HG03196 (cell line): ENCODE data around the gene STAT6.

Experiments
- ATAC-seq: cut with Tn5 transposase; IDR thresholded peaks from one replicate; pipeline ENCODE4 v1.9.1; 2021; ENCODE audit not compliant: unreplicated experiment

STAT6 gene

DNA sequence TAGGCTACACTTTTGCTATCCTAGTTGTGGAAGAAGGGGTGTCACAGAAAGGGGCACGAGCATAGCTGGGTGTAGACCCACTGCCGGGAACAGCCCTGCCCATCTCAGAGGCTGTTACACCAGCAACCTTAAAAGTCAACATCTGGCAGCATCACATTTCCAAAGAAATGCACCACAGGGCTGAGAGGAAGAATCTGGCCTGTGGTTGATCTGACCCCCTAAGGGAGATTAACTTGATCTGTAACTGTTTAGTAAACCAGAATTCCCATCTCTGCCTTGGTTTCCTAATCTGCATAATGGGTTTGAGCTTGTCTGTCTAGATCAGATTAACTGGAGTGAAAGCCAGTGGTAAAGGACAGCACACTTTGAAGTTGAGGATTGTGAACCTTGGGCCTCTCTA is 34.9 kb upstream of the STAT6 start:
- no peak for ATAC-seq

DNA sequence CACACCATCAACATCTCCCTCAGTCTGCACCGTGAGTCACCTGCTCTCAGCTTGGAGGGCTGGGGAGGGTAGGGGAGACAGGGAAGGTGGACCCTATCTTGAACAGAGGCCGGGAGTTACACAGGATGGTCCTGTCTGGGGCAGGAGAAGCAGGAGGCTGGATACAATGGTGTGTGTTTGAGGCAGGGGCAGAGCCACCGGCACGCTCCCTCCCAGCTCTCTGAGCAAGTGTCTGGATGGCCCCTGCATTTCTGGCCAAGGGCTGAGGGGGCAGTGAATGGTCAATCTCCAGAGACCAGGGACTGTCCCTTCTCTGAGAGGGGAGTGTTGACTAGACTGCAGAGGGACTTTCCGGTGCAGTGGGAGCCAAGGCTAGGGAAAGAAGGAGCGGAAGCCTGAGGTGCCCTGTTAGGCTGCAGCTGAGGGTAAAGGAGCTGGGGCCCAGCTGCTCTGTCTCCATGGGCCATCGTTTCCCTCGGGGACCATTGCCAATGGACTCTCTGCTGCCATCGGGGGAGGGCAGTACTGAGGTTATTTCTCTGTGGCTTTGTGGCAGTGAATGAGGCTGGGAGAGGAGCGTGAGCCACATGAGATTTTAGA is 34.4 kb upstream of the STAT6 start:
- no peak for ATAC-seq

DNA sequence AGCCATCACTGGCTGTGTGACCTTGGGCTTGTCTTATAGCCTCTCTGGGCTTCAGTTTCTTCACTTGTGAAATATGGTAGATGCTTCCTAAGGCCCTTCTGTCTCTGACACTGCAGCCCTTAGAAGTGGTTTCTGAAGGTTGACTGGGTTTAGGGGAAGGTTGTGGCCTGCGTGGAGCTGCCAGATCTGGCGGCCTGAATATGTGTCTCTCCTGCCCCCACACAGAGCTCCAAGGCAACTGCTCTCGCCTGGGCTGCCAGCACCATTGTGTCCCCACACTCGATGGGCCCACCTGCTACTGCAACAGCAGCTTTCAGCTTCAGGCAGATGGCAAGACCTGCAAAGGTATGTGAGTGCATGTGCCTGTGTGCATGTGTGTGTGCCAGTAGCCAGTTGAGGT is 32.3 kb upstream of the STAT6 start:
- ATAC-seq = no peak

GRCh38 chr12:57142727-57143126 is 31.6 kb upstream of the STAT6 start:
- ATAC-seq = no peak

DNA sequence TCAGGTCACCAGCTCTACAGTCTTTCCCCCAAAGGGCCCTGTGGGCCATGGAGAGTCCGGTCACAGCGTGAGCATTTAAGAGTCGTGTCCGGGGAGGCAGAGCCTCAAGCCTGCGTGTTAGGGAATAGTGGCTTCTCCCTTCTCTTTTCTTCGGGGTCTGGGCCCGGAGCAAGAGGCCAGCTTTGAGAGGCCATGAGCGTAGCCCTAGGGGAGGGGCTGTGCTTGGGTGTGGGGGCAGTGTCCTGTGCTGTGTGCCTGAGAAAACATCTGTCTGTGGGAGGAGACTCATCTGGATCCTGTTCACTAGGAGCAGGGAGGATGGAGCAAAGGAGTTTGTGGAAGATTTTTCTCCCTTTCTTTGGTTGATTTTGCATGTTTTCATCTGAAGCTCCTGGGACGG is 31.0 kb upstream of the STAT6 start:
- ATAC-seq = no peak

GRCh38 chr12:57141249-57141648 is 30.1 kb upstream of the STAT6 start:
- ATAC-seq = no peak

GRCh38 chr12:57139796-57140649 is 28.9 kb upstream of the STAT6 start:
- ATAC-seq = no peak

DNA sequence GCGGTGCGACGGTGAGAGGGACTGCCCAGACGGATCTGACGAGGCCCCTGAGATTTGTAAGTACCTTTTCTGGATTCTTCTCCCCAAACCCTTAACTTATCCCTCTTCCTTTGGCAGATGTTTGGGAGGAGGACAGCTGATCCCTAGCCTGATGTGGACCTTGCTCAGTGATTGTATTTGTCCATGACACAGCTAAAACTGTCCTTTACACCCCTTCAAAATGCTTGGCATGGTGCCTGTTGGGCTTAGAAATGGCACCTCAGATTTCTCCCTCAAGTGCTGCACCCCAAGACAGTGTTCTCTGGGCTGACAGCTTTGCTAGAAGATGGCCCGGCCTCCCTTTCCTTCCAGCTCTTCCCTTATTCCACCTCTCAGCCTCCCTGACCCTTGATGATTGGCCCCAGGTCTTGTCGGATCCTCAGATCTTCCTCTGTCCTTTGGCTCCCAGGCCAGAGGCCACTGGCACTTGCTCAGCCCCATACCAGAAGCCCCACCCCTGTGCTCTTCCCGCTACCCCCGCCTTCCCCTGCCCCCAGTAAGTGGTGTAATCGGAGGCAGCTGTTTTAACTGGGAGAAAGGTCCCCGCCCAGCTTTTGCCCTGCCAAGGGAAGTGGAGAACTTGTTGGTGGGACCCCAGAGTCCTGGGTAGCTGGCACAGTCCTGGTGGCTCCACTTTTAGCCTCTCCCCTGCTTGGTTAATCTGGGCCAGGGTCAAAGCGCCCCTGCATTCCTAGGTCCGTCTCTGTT is 27.5 kb upstream of the STAT6 start:
- no peak for ATAC-seq

GRCh38 chr12:57135527-57136326 is 24.6 kb upstream of the STAT6 start:
- ATAC-seq = no peak

- no peak for ATAC-seq
These were observed 23.8 kb upstream of the STAT6 start for GRCh38 chr12:57134949-57135348.

DNA sequence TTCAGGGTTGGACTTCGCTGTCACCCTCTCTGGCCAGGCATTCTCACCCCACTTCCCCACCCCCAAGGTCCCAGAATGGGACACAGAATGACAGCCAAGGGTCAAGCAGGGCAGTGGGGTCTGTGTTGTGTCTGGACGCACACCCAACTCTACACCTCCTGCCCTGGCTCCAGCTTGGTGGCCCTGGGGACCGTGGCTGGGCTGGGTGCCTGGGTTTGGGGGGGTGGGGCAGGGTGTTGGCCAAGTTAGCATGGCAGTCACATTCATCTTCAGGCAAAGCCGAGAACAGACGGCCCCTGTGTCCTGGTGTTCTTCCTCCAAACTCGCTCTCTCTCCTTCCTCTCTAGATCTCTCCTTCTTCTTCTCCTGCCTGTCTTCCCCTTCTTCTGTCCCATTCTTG is 22.8 kb upstream of the STAT6 start:
- ATAC-seq = no peak

- no peak for ATAC-seq
These were observed 21.9 kb upstream of the STAT6 start for GRCh38 chr12:57133013-57133569.

DNA sequence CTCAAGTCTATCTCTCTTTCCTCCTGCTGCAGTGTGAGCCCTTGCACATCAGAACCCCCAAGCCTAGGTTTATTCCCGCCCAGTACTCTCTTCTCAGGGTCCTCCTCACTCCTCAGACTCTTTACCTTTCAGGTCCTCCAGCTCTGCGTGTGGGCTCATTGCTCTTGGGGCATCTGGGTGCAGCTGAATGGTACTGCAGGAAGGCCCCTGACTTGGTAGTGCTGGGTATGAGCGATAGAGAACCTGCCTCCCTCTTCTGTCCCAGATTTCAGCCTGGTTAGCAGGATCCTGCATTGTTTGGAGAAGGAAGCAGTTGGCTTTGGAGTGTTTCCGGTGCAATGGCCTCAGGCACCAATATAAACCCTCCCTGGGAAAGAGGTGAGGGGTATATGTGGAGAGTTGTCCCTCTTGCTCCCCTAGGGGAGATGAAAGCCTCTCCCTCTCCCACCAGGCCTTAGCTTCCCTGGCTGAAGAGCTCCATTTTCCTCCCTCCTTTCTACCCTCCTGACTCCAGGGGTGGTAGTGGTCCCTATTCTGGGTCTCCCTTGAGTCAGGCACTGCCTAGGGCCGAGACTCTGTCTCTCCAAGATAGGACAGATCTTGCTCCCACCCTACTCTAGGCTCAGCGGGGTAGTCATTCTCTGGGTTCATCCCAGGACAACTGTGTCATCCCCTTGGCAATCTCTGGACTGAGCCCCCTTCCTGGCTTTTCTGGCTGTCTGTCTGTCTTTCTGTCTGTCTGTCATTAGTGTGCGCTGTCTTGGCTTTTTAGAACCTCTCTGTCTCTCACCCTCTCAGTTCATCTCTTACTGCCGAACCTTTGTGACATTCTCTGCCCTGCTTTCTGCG is 21.0 kb upstream of the STAT6 start:
- no peak for ATAC-seq

GRCh38 chr12:57130941-57131340 is 19.8 kb upstream of the STAT6 start:
- ATAC-seq = no peak

- ATAC-seq = no peak
These were observed 18.7 kb upstream of the STAT6 start for GRCh38 chr12:57129889-57130288.

GRCh38 chr12:57129321-57129842 is 18.2 kb upstream of the STAT6 start:
- no peak for ATAC-seq

DNA sequence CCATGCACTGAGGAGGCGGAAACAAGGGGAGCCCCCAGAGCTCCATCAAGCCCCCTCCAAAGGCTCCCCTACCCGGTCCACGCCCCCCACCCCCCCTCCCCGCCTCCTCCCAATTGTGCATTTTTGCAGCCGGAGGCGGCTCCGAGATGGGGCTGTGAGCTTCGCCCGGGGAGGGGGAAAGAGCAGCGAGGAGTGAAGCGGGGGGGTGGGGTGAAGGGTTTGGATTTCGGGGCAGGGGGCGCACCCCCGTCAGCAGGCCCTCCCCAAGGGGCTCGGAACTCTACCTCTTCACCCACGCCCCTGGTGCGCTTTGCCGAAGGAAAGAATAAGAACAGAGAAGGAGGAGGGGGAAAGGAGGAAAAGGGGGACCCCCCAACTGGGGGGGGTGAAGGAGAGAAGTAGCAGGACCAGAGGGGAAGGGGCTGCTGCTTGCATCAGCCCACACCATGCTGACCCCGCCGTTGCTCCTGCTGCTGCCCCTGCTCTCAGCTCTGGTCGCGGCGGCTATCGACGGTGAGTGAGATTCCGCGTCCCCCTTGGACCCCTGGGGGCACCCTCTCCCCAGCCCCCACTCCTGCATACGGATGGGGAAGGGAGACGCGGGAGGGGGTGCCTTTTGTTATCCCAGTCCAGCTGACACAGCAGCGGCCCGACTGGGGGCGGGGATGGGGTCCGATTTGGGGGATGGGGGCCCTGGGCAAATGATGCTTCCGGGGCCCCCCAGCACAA is 17.5 kb upstream of the STAT6 start:
- ATAC-seq = no peak

DNA sequence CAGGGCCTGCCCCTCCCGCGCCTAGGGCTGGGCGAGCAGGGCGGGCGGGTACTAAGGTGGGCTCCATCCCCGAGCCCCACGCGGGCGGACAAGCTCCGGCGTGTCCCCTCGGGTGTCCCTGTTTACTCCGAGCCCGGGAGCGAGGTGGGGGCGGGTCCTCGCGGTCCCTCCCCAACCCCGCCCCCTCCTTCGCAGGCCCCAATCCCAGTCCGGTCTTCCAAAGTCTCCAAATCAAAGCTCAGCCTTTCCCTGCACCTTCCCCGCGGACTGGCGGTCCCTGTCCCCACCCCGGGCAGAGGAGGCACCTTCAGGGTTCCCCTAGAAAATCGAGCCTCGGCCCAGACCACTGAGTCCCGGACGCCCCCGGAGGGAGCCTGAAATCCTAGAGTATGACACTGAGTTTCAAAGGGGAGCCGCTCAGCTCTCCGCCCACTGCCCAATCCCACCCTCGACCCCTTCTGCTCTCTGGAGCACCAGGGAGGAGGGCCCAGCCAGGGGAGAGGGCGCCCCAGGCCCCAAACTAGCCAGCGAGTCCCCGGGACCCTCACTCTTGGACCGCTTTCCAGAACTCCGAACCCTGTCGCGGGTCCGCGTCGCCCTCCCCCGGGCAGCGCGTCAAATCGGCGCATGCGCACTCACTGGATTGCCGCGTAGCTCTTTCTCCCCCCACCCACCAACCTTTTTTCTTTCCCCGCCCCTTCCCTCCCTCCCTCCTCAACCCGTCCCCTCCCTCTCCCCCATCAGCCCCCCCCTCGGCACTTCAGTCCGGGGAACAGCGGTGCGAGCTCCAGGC is 16.8 kb upstream of the STAT6 start, which contains the start of gene LRP1:
Gene LRP1 (plus strand): TSS at position 758 of the 793 bp plus-strand sequence. CDS start 482 bp downstream, outside the sequence.
- no peak for ATAC-seq
